K562 (cell line): ENCODE measurements around the gene NDUFB7. TPM values are rescaled to one million over a fixed set of nuclear protein-coding genes. Genes with fewer than 3 reads are reported as not detected.
A peak's percentile ranks its signal among the peaks of the same experiment; 100 is the strongest.

Experiments
- BACH1 ChIP-seq: fragments of 200-800 bp; sonication (Bioruptor generic); IDR thresholded peaks from 2 replicates; pipeline ENCODE4 v1.6.1; 2016; ENCODE audit warnings: missing genetic modification characterization, missing compliant biosample characterization
- CXXC5 ChIP-seq: fragments of 250-450 bp; sonication (Bioruptor Pico); IDR thresholded peaks from 2 replicates; pipeline ENCODE4 v1.8.0; 2022; ENCODE audit warnings: inconsistent platforms, mild to moderate bottlenecking, moderate library complexity
- HDAC8 ChIP-seq: fragments of 450-650 bp; IDR thresholded peaks from 2 replicates; pipeline ENCODE4 v1.6.1; 2016; ENCODE audit warnings: mild to moderate bottlenecking, missing genetic modification characterization, moderate library complexity, missing compliant biosample characterization
- HMG20A ChIP-seq: fragments of 450-650 bp; formaldehyde crosslinking; conservative IDR thresholded peaks from 2 replicates; pipeline ENCODE4 v1.4.0; 2020; ENCODE audit warnings: mild to moderate bottlenecking, mixed read lengths
- HOMEZ ChIP-seq: fragments of 250-450 bp; sonication (Bioruptor Pico); IDR thresholded peaks from 2 replicates; pipeline ENCODE4 v1.4.0; 2020; ENCODE audit warnings: mild to moderate bottlenecking, moderate library complexity
- KAT2B ChIP-seq: IDR thresholded peaks from one replicate; pipeline ENCODE4 v1.6.1; 2012; ENCODE audit warnings: low read depth, mild to moderate bottlenecking, control low read depth, inconsistent platforms, low read length, moderate library complexity
- MNT ChIP-seq, 2 experiments: fragments of 450-650 bp; conservative IDR thresholded peaks; 2 replicates each; pipeline ENCODE4 v1.6.1; 2017; ENCODE audit warnings: mild to moderate bottlenecking in 2 of 2, moderate library complexity in 2 of 2
- NCOA4 ChIP-seq: fragments of 450-650 bp; IDR thresholded peaks from 2 replicates; pipeline ENCODE4 v1.6.1; 2018; ENCODE audit warnings: mild to moderate bottlenecking; ENCODE audit not compliant: partially characterized antibody
- NCOR1 ChIP-seq: fragments of 450-650 bp; IDR thresholded peaks from 2 replicates; pipeline ENCODE4 v1.6.1; 2016; ENCODE audit warnings: mild to moderate bottlenecking, moderate library complexity
- NFE2 ChIP-seq: IDR thresholded peaks from 2 replicates; pipeline ENCODE4 v1.6.1; 2014; ENCODE audit warnings: antibody characterized with exemption, low read depth
- NFE2L1 ChIP-seq: fragments of 450-650 bp; IDR thresholded peaks from 2 replicates; pipeline ENCODE4 v1.6.1; 2016; ENCODE audit warnings: missing genetic modification characterization, low read depth, mild to moderate bottlenecking, missing compliant biosample characterization, moderate library complexity, borderline replicate concordance
- PHB ChIP-seq: fragments of 250-450 bp; sonication (Bioruptor Pico); IDR thresholded peaks from 2 replicates; pipeline ENCODE4 v1.5.0; 2021
- PHB2 ChIP-seq: fragments of 450-650 bp; IDR thresholded peaks from 2 replicates; pipeline ENCODE4 v1.6.1; 2017; ENCODE audit warnings: low read depth
- POLR2B ChIP-seq: fragments of 450-650 bp; IDR thresholded peaks from 2 replicates; pipeline ENCODE4 v1.6.1; 2018; ENCODE audit warnings: low read depth; ENCODE audit not compliant: partially characterized antibody
- POLR3G ChIP-seq: IDR thresholded peaks from 2 replicates; pipeline ENCODE4 v1.6.1; 2011; ENCODE audit not compliant: insufficient read length, insufficient replicate concordance; ENCODE audit errors: extremely low read depth
- PTBP1 ChIP-seq: fragments of 200-400 bp; formaldehyde crosslinking; IDR thresholded peaks from 2 replicates; pipeline ENCODE4 v1.6.1; 2017; ENCODE audit warnings: low read depth, low read length
- SRSF9 ChIP-seq: fragments of 200-400 bp; formaldehyde crosslinking; IDR thresholded peaks from 2 replicates; pipeline ENCODE4 v1.6.1; 2017; ENCODE audit warnings: low read depth, low read length, borderline replicate concordance
- STAT6 ChIP-seq: sonication (generic); formaldehyde crosslinking; IDR thresholded peaks from 2 replicates; pipeline ENCODE4 v1.8.1; 2023; ENCODE audit warnings: mild to moderate bottlenecking, missing genetic modification reagents
- TAF1 ChIP-seq: IDR thresholded peaks from 2 replicates; pipeline ENCODE4 v1.6.1; 2011; ENCODE audit warnings: mild to moderate bottlenecking, low read length, moderate library complexity; ENCODE audit not compliant: insufficient read depth, control insufficient read depth, severe bottlenecking; ENCODE audit errors: extremely low read depth
- ZNF23 ChIP-seq: fragments of 250-450 bp; sonication (Bioruptor Pico); IDR thresholded peaks from 2 replicates; pipeline ENCODE4 v1.4.0; 2020; ENCODE audit warnings: mild to moderate bottlenecking
- ZNF408 ChIP-seq: fragments of 250-450 bp; sonication (Bioruptor Pico); IDR thresholded peaks from 2 replicates; pipeline ENCODE4 v1.4.0; 2020; ENCODE audit warnings: low read depth, mild to moderate bottlenecking, moderate library complexity
- polyA plus RNA-seq, 8 experiments: library from polyadenylated mRNA; depleted of rRNA in 4 of 8; stranded (reverse) in 5 of 8; unstranded in 3 of 8; fragments of >200 nt; fragmentation: Nextera tagmentation in 2 of 8; fragmentation: Illumina TruSeq in 1 of 8; extraction: Ambion mirVana in 2 of 8; extraction: Trizol in 1 of 8; gene quantifications; 2 replicates each; pipeline versions ENCODE4 v1.2.1 to v1.2.3, GENCODE V29; 2011 to 2014; ENCODE audit warnings: inconsistent platforms in 1 of 8, missing spikeins in 1 of 8
- total RNA-seq, 7 experiments: library from RNA; depleted of rRNA in 6 of 7; stranded (reverse); fragments of >200 nt in 6 of 7; fragmentation: Illumina TruSeq in 2 of 7; extraction: Trizol in 2 of 7; gene quantifications; 2 replicates each; pipeline versions ENCODE4 v1.2.1 to v1.2.3, GENCODE V29; 2011 to 2021; ENCODE audit warnings: low replicate concordance in 1 of 7
- TF ChIP-seq, protein P1 (sequence below): fragments of 250-450 bp; sonication (Bioruptor Pico); IDR thresholded peaks from 2 replicates; pipeline ENCODE4 v1.8.0; 2021; ENCODE audit warnings: mild to moderate bottlenecking, moderate library complexity

NDUFB7 gene
- total and polyA plus RNA-seq, 9 of the 15 experiments (the other 6 are each of a cell fraction or from before 2014, with no cell fraction given), result 14.9 to 842 (median 137) TPM

- no peak for TF ChIP-seq HOMEZ (CRISPR knock-in tag)
- no peak for TF ChIP-seq BACH1 (tag)
- no peak for TF ChIP-seq NCOR1
- TF ChIP-seq SRSF9, result no peak
- TF ChIP-seq NCOA4, result no peak
- no peak for TF ChIP-seq NFE2
- TF ChIP-seq ZNF23 (CRISPR knock-in tag), result no peak
- no peak for TF ChIP-seq ZNF408
- no peak for TF ChIP-seq PTBP1
- TF ChIP-seq KAT2B, result no peak
- no peak for TF ChIP-seq HMG20A (CRISPR knock-in tag)
- 0 out of 2 replicates have a peak, but pooled peaks have one; percentile 54 for TF ChIP-seq HDAC8 (tag)
- TF ChIP-seq PHB2, result no peak
- peak; percentile 85 for TF ChIP-seq CXXC5 (CRISPR knock-in tag)
- TF ChIP-seq STAT6 (CRISPR knock-in tag), result no peak
- TF ChIP-seq POLR2B, result peak; percentile 97
- TF ChIP-seq, protein P1, sequence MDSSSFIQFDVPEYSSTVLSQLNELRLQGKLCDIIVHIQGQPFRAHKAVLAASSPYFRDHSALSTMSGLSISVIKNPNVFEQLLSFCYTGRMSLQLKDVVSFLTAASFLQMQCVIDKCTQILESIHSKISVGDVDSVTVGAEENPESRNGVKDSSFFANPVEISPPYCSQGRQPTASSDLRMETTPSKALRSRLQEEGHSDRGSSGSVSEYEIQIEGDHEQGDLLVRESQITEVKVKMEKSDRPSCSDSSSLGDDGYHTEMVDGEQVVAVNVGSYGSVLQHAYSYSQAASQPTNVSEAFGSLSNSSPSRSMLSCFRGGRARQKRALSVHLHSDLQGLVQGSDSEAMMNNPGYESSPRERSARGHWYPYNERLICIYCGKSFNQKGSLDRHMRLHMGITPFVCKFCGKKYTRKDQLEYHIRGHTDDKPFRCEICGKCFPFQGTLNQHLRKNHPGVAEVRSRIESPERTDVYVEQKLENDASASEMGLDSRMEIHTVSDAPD, result no peak
- TF ChIP-seq NFE2L1, result no peak
- peak; percentile 94 for TF ChIP-seq TAF1
- TF ChIP-seq MNT (conservative IDR thresholded peaks at IDR 0.05), result peak; percentile 71 to 72
- no peak for TF ChIP-seq PHB (CRISPR knock-in tag)
- TF ChIP-seq POLR3G, result no peak
These were observed 42.4 kb downstream of the NDUFB7 start, which contains the start of gene TECR (continued) for GRCh38 chr19:14529254-14530004.
